Measurements from ENCODE around the gene NTMT1.
"Not testable (repeated sequence)": the region's sequence is repeated elsewhere in the genome, so short reads cannot be mapped to it uniquely, and the experiment has no call there.

Gene NTMT1

DNA sequence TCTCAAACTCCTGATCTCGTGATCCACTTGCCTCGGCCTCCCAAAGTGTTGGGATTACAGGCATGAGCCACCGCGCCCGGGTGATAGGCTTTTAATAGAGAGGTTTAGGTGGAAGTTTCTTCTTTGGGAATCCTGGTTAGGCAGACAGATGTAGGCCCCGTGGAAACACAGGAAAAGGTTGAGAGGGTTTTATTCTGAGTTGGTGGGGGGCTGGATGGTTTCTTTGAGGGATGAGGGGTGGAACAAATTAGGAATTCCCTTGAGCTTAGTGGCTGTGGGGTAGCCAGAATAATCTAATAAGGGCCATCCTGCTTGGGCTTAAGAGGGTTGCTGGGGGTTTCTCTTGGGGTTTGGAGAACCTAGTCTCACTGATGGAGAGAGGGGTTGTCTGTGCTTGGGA is 35.5 kb upstream of the NTMT1 start:
- peaks cover 21% of the 10 kb centered on the region for H3K4me1 ChIP-seq (ENCODE audit: low read depth, poor library complexity, severe bottlenecking)

GRCh38 chr9:129591916-129592315 is 34.0 kb upstream of the NTMT1 start:
- no peak for TF ChIP-seq CTCF (conservative IDR thresholded peaks at IDR 0.05; ENCODE audit: low read depth, low read length)
- Histone ChIP-seq H3K27me3 (ENCODE audit: insufficient read depth, low read depth) (no peaks in the 10 kb centered on the region), H3K36me3 (ENCODE audit: insufficient read depth) (no peaks in the 10 kb centered on the region), H3K4me2 (no peak overlapping the region), H3K27ac (no peak overlapping the region), H2AFZ (ENCODE audit: low read depth) (no peak overlapping the region), H3K9ac (no peak overlapping the region), H4K20me1 (ENCODE audit: insufficient read depth) (no peaks in the 10 kb centered on the region), H3K4me1 (ENCODE audit: low read depth, poor library complexity, severe bottlenecking) (peaks cover 14% of the 10 kb centered on the region), H3K4me3 (IDR thresholded peaks at IDR 0.05; ENCODE audit: insufficient read depth, low read depth, low read length) (no peak overlapping the region), H3K79me2 (ENCODE audit: insufficient read depth, low read depth) (no peaks in the 10 kb centered on the region)

More for the DNA sequence above, 35.5 kb upstream of the NTMT1 start:
- Histone ChIP-seq H3K27ac (no peak overlapping the region), H3K79me2 (ENCODE audit: insufficient read depth, low read depth) (no peaks in the 10 kb centered on the region), H4K20me1 (ENCODE audit: insufficient read depth) (no peaks in the 10 kb centered on the region), H3K9ac (no peak overlapping the region), H2AFZ (ENCODE audit: low read depth) (no peak overlapping the region), H3K4me2 (no peak overlapping the region), H3K36me3 (ENCODE audit: insufficient read depth) (no peaks in the 10 kb centered on the region), H3K4me3 (IDR thresholded peaks at IDR 0.05; ENCODE audit: insufficient read depth, low read depth, low read length) (no peak overlapping the region), H3K27me3 (ENCODE audit: insufficient read depth, low read depth) (no peaks in the 10 kb centered on the region)
- no peak for TF ChIP-seq CTCF (conservative IDR thresholded peaks at IDR 0.05; ENCODE audit: low read depth, low read length)

GRCh38 chr9:129592790-129593189 is 33.2 kb upstream of the NTMT1 start:
- H3K27me3 ChIP-seq (ENCODE audit: insufficient read depth, low read depth); H3K36me3 ChIP-seq (ENCODE audit: insufficient read depth); H2AFZ ChIP-seq (ENCODE audit: low read depth); H4K20me1 ChIP-seq (ENCODE audit: insufficient read depth); H3K9ac ChIP-seq; H3K4me3 ChIP-seq (IDR thresholded peaks at IDR 0.05; ENCODE audit: insufficient read depth, low read depth, low read length); H3K27ac ChIP-seq; H3K79me2 ChIP-seq (ENCODE audit: insufficient read depth, low read depth): not testable (repeated sequence)
- Histone ChIP-seq H3K4me1 (ENCODE audit: low read depth, poor library complexity, severe bottlenecking) (peaks cover 14% of the 10 kb centered on the region), H3K4me2 (peak overlapping the region; percentile 39; the same call in 1 of the 2 replicates)

DNA sequence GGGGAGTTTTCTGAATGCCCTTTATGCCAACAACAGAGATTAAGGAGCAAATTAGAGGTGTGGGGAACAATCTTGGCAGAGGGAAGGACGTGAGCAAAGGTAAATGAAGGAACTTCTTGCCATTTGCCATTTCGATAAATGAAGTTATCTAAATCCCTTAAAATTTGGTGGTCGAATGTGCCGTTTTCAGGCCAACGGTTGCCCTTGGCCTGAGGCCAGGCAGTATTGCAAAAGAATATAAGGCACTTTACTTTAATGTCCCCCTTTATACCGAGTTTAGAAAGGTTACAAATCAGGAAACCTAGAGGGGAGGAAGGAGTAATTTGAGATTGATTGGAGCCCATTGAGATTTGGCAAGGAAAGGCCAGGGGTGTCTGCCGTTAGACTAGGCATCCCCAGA is 31.3 kb upstream of the NTMT1 start:
- no peaks in the 10 kb centered on the region for H3K27me3 ChIP-seq (ENCODE audit: insufficient read depth, low read depth)
- H4K20me1 ChIP-seq (ENCODE audit: insufficient read depth) = no peaks in the 10 kb centered on the region
- H3K9ac ChIP-seq = no peak overlapping the region
- H2AFZ ChIP-seq (ENCODE audit: low read depth) = no peak overlapping the region
- H3K4me3 ChIP-seq (IDR thresholded peaks at IDR 0.05; ENCODE audit: insufficient read depth, low read depth, low read length) = no peak overlapping the region
- peaks cover 14% of the 10 kb centered on the region for H3K4me1 ChIP-seq (ENCODE audit: low read depth, poor library complexity, severe bottlenecking)
- no peaks in the 10 kb centered on the region for H3K36me3 ChIP-seq (ENCODE audit: insufficient read depth)
- no peak for TF ChIP-seq CTCF (conservative IDR thresholded peaks at IDR 0.05; ENCODE audit: low read depth, low read length)
- H3K4me2 ChIP-seq = no peak overlapping the region
- no peaks in the 10 kb centered on the region for H3K79me2 ChIP-seq (ENCODE audit: insufficient read depth, low read depth)
- H3K27ac ChIP-seq = no peak overlapping the region

DNA sequence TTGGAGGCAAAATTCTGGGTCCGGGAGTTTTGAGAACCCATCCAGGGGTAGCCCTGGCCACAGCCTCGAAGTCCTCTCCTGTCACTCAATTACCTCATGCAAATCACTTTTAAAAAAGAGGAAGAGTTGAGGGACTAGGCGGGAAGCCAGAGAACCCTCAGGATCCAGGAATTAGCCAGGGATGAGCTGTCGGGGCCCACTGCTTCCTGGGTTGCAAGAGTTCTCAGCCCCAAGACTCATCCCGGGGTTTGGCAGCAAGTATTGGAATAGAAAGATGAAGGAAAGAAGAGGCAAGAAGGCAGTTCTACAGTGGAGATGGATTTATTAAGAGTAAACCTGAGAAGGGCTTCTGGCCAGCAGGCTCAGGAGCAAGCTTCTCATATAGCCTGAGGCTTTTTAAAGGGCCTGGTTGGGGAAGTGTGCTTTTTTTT is 30.6 kb upstream of the NTMT1 start:
- Histone ChIP-seq H4K20me1 (ENCODE audit: insufficient read depth) (no peaks in the 10 kb centered on the region), H3K9ac (no peak overlapping the region), H3K4me2 (no peak overlapping the region), H3K4me1 (ENCODE audit: low read depth, poor library complexity, severe bottlenecking) (peaks cover 14% of the 10 kb centered on the region), H3K4me3 (IDR thresholded peaks at IDR 0.05; ENCODE audit: insufficient read depth, low read depth, low read length) (no peak overlapping the region), H3K27me3 (ENCODE audit: insufficient read depth, low read depth) (no peaks in the 10 kb centered on the region), H3K27ac (no peak overlapping the region), H3K79me2 (ENCODE audit: insufficient read depth, low read depth) (no peaks in the 10 kb centered on the region), H3K36me3 (ENCODE audit: insufficient read depth) (no peaks in the 10 kb centered on the region), H2AFZ (ENCODE audit: low read depth) (no peak overlapping the region)
- no peak for TF ChIP-seq CTCF (conservative IDR thresholded peaks at IDR 0.05; ENCODE audit: low read depth, low read length)
